Caco-2 (cell line): ENCODE results near the gene GPBP1L1. TPM values are rescaled to one million over a fixed set of nuclear protein-coding genes. Genes with fewer than 3 reads are reported as not detected.

Experiments used
- BruUV-seq: library from RNA; stranded (reverse); fragments of 400-500 nt; replicated peaks from 2 replicates; lab custom pipeline; 2021; lab: Mats Ljungman, UMichigan
- CTCF ChIA-PET: fragments of 300-600 bp; sonication (Branson Sonifier 250); formaldehyde crosslinking; loops from one replicate; lab custom pipeline; 2022; ENCODE audit warnings: antibody characterized with exemption; lab: Charles Lee
- POLR2A ChIA-PET: fragments of 300-600 bp; sonication (Branson Sonifier 250); formaldehyde crosslinking; loops from one replicate; lab custom pipeline; 2022; ENCODE audit warnings: antibody characterized with exemption; lab: Charles Lee
- DNase-seq, 2 experiments: peaks; one replicate each; pipeline versions ENCODE4 v3.0.0 to v3.0.0-alpha.2; 2020 to 2022
- H3K27me3 ChIP-seq: replicated peaks from 2 replicates; pipeline ENCODE4 v1.6.0; 2011; ENCODE audit warnings: low read length; ENCODE audit not compliant: control insufficient read depth, insufficient read depth
- H3K36me3 ChIP-seq: 2 replicates; pipeline ENCODE4 v1.5.1; 2011; ENCODE audit warnings: low read length; ENCODE audit not compliant: control insufficient read depth, insufficient read depth
- H3K4me1 ChIP-seq: fragments of 250-450 bp; sonication (Bioruptor Pico); 2 replicates; pipeline ENCODE4 v1.5.1; 2020; ENCODE audit warnings: mild to moderate bottlenecking
- H3K4me3 ChIP-seq: 2 replicates; pipeline ENCODE4 v1.5.1; 2011; ENCODE audit warnings: low read depth, mild to moderate bottlenecking, control low read depth, low read length
- H3K9me3 ChIP-seq: fragments of 250-450 bp; sonication (Bioruptor Pico); 2 replicates; pipeline ENCODE4 v1.5.1; 2020; ENCODE audit warnings: mild to moderate bottlenecking, moderate library complexity
- H3K27ac Mint-ChIP-seq: one replicate; pipeline ENCODE4 v1.8.0; 2022; ENCODE audit warnings: mixed read lengths; ENCODE audit not compliant: unreplicated experiment
- H3K27me3 Mint-ChIP-seq: one replicate; pipeline ENCODE4 v1.8.0; 2022; ENCODE audit warnings: mixed read lengths; ENCODE audit not compliant: insufficient read depth, unreplicated experiment
- H3K36me3 Mint-ChIP-seq: one replicate; pipeline ENCODE4 v1.8.0; 2022; ENCODE audit warnings: mild to moderate bottlenecking, mixed read lengths; ENCODE audit not compliant: insufficient read depth, unreplicated experiment
- H3K4me1 Mint-ChIP-seq: one replicate; pipeline ENCODE4 v1.8.0; 2022; ENCODE audit warnings: low read depth, mixed read lengths; ENCODE audit not compliant: unreplicated experiment
- H3K4me3 Mint-ChIP-seq: one replicate; pipeline ENCODE4 v1.8.0; 2022; ENCODE audit warnings: mild to moderate bottlenecking, moderate library complexity, mixed read lengths; ENCODE audit not compliant: unreplicated experiment
- H3K9me3 Mint-ChIP-seq: one replicate; pipeline ENCODE4 v1.8.0; 2022; ENCODE audit warnings: mixed read lengths; ENCODE audit not compliant: unreplicated experiment
- CTCF ChIP-seq, 2 experiments: fragments of 200-600 bp in 1 of 2; IDR thresholded peaks; 1 replicate in 1 of 2; 2 replicates in 1 of 2; pipeline versions ENCODE4 v1.5.1 to v1.8.0; 2011 to 2022; ENCODE audit warnings: antibody characterized with exemption in 1 of 2, control low read depth in 1 of 2, inconsistent platforms in 1 of 2, low read depth in 1 of 2, low read length in 1 of 2, mild to moderate bottlenecking in 1 of 2, moderate library complexity in 1 of 2; ENCODE audit not compliant: insufficient read depth in 1 of 2, severe bottlenecking in 1 of 2, unreplicated experiment in 1 of 2
- intact Hi-C: fragments of 100-400 bp; cut with micrococcal nuclease; formaldehyde crosslinking; loops from one replicate; pipeline ENCODE4 v1.10.0; 2022; ENCODE audit not compliant: unreplicated experiment
- total RNA-seq: library from RNA; stranded (reverse); gene quantifications from 2 replicates; pipeline ENCODE4 v1.2.3, GENCODE V29; 2022

The GPBP1L1 gene
- total RNA-seq, 1 experiment from 2014 or later, result 61.8 TPM

DNA sequence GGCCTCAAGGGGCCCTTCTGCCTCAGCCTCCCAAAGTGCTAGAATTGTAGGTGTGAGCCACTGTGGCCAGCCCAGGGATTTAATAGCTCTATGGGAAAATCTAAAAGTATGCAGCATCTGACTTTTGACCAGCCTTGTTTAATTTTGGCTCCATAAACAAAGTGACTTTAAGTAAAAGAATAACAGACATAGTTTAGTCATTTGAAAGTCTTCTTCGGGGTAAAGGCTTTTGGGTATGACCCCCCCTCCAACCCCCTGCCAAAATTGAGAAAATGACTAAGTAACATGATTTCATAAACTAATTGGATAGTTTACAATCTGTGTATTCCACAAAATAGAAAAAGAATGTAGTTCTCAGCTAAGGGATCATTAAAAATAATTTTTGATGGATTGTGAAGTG lies 17.0 kb downstream of the GPBP1L1 start:
- no peak overlapping the region for H3K4me3 ChIP-seq
- Mint-ChIP-seq H3K27me3 (no peaks in the 10 kb centered on the region), H3K4me1 (no peaks in the 10 kb centered on the region), H3K27ac (no peak overlapping the region), H3K36me3 (peaks cover 14% of the 10 kb centered on the region), H3K9me3 (no peaks in the 10 kb centered on the region), H3K4me3 (no peak overlapping the region)
- intact Hi-C loops, result no loop called here
- H3K9me3 ChIP-seq, result no peaks in the 10 kb centered on the region
- no TSS peak for BruUV-seq
- 0 out of 2 replicates have a peak, but pooled peaks cover 7% of the 10 kb centered on the region for H3K4me1 ChIP-seq
- POLR2A ChIA-PET, result interaction anchor here (1.0 kb wide), 1 partner anchor 17 kb away, joined by 3 read pairs; the partner anchor contains the start of gene GPBP1L1
- TF ChIP-seq CTCF (IDR thresholded peaks at IDR 0.05; ENCODE audit: insufficient read depth in 1 of 2, low read depth in 1 of 2, low read length in 1 of 2, severe bottlenecking in 1 of 2, unreplicated experiment in 1 of 2), result no peak
- DNase-seq, result no peak
- no peaks in the 10 kb centered on the region for H3K36me3 ChIP-seq
- H3K27me3 ChIP-seq, result no peaks in the 10 kb centered on the region
- CTCF ChIA-PET, result no interaction called here

- TF ChIP-seq CTCF (IDR thresholded peaks at IDR 0.05; ENCODE audit: insufficient read depth in 1 of 2, low read depth in 1 of 2, low read length in 1 of 2, severe bottlenecking in 1 of 2, unreplicated experiment in 1 of 2), result no peak
- no TSS peak for BruUV-seq
- ChIA-PET POLR2A (interaction anchor here (1.0 kb wide), 1 partner anchor 18 kb away, joined by 3 read pairs; the partner anchor contains the start of gene GPBP1L1), CTCF (no interaction called here)
- Histone ChIP-seq H3K4me1 (0 out of 2 replicates have a peak, but pooled peaks cover 7% of the 10 kb centered on the region), H3K27me3 (no peaks in the 10 kb centered on the region), H3K36me3 (no peaks in the 10 kb centered on the region), H3K4me3 (no peak overlapping the region), H3K9me3 (no peaks in the 10 kb centered on the region)
- no peak overlapping the region for H3K27ac Mint-ChIP-seq
- no peaks in the 10 kb centered on the region for H3K9me3 Mint-ChIP-seq
- no peaks in the 10 kb centered on the region for H3K27me3 Mint-ChIP-seq
- H3K36me3 Mint-ChIP-seq, result peaks cover 12% of the 10 kb centered on the region
- DNase-seq, result no peak
- no peaks in the 10 kb centered on the region for H3K4me1 Mint-ChIP-seq
- intact Hi-C loops, result no loop called here
- H3K4me3 Mint-ChIP-seq, result no peak overlapping the region
Measured at GRCh38 chr1:45668526-45668925, 17.8 kb downstream of the GPBP1L1 start.

DNA sequence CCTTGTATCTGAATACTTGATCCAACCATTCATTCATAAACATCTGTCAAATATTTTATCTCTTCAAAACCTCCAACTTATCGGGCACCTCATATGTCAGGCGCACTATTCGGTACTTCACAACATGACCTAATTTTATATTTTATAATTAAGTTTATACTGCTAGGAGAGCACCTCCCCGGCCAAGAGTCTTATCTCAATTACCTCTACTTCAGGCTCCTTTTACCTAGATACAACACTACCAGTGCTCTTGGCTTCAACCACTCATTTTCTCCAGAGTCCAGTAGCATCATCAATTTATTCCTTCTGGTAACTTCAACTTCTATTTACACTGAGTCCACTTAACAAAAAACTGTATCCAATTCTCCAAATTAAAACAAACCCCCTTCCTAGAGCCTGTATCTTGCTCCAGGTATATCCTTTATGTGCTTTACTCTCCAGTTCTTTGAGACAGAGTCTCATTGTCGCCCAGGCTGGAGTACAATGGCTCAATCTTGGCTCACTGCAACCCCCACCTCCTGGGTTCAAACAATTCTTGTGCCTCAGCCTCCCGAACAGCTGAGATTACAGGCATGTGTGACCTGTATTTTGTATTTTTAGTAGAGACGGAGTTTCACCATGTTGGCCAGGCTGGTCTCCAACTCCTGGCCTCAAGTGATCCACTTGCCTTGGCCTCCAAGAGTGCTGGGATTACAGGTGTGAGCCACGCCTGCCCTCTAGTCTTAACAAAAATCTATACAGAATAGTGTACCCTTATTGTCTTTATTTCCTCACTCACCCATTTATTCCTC lies 18.8 kb downstream of the GPBP1L1 start:
- Histone ChIP-seq H3K9me3 (no peaks in the 10 kb centered on the region), H3K4me1 (0 out of 2 replicates have a peak, but pooled peaks cover 7% of the 10 kb centered on the region), H3K36me3 (no peaks in the 10 kb centered on the region), H3K27me3 (no peaks in the 10 kb centered on the region), H3K4me3 (no peak overlapping the region)
- TF ChIP-seq CTCF (IDR thresholded peaks at IDR 0.05; ENCODE audit: insufficient read depth in 1 of 2, low read depth in 1 of 2, low read length in 1 of 2, severe bottlenecking in 1 of 2, unreplicated experiment in 1 of 2), result no peak
- Mint-ChIP-seq H3K36me3 (peaks cover 16% of the 10 kb centered on the region), H3K27me3 (no peaks in the 10 kb centered on the region), H3K9me3 (no peaks in the 10 kb centered on the region), H3K27ac (no peak overlapping the region), H3K4me1 (no peaks in the 10 kb centered on the region), H3K4me3 (no peak overlapping the region)
- no TSS peak for BruUV-seq
- ChIA-PET CTCF (no interaction called here), POLR2A (no interaction called here)
- no peak for DNase-seq
- intact Hi-C loops, result no loop called here
